ENCODE measurements around the gene DNAJC7. TPM values are rescaled to one million over a fixed set of nuclear protein-coding genes. Genes with fewer than 3 reads are reported as not detected.

The DNAJC7 gene
- total RNA-seq, 1 donor from 2014 or later = 82.0 TPM

- Histone ChIP-seq H3K36me3 (peaks cover 4% of the 10 kb centered on the region), H3K27ac (peak overlapping the region; percentile 41), H3K27me3 (ENCODE audit: low read depth) (no peaks in the 10 kb centered on the region), H3K4me1 (no peaks in the 10 kb centered on the region), H3K9me3 (no peaks in the 10 kb centered on the region), H3K4me3 (no peak overlapping the region)
- TF ChIP-seq CTCF (IDR thresholded peaks at IDR 0.05) = no peak
- no peak for ATAC-seq
- intact Hi-C loops (cut with DNase I) = no loop called here
- DNase-seq = no peak
These were observed 73.7 kb downstream of the DNAJC7 start for GRCh38 chr17:41943492-41943891.

- Histone ChIP-seq H3K36me3 (peaks cover 7% of the 10 kb centered on the region), H3K9me3 (no peaks in the 10 kb centered on the region), H3K27ac (no peak overlapping the region), H3K4me1 (no peaks in the 10 kb centered on the region), H3K4me3 (no peak overlapping the region), H3K27me3 (ENCODE audit: low read depth) (no peaks in the 10 kb centered on the region)
- TF ChIP-seq CTCF (IDR thresholded peaks at IDR 0.05) = no peak
- ATAC-seq (peak in 1 of 2 donors; percentile 11), DNase-seq (no peak)
- intact Hi-C loops (cut with DNase I) = no loop called here
These were observed 74.4 kb downstream of the DNAJC7 start for GRCh38 chr17:41942626-41943373.

GRCh38 chr17:41941168-41941567, 76.1 kb downstream of the DNAJC7 start:
- ATAC-seq (no peak), DNase-seq (no peak)
- Histone ChIP-seq H3K9me3 (no peaks in the 10 kb centered on the region), H3K4me3 (no peak overlapping the region), H3K36me3 (peaks cover 9% of the 10 kb centered on the region), H3K4me1 (no peaks in the 10 kb centered on the region), H3K27ac (no peak overlapping the region), H3K27me3 (ENCODE audit: low read depth) (no peaks in the 10 kb centered on the region)
- intact Hi-C loops (cut with DNase I) = no loop called here
- TF ChIP-seq CTCF (IDR thresholded peaks at IDR 0.05) = no peak

GRCh38 chr17:41939693-41940090, 77.5 kb downstream of the DNAJC7 start:
- Histone ChIP-seq H3K36me3 (peaks cover 12% of the 10 kb centered on the region), H3K27me3 (ENCODE audit: low read depth) (no peaks in the 10 kb centered on the region), H3K9me3 (no peaks in the 10 kb centered on the region), H3K27ac (no peak overlapping the region), H3K4me1 (no peaks in the 10 kb centered on the region), H3K4me3 (no peak overlapping the region)
- no peak for DNase-seq
- ATAC-seq = no peak
- TF ChIP-seq CTCF (IDR thresholded peaks at IDR 0.05) = no peak
- intact Hi-C loops (cut with DNase I) = no loop called here

- Histone ChIP-seq H3K9me3 (no peaks in the 10 kb centered on the region), H3K4me3 (no peak overlapping the region), H3K36me3 (peaks cover 12% of the 10 kb centered on the region), H3K4me1 (no peaks in the 10 kb centered on the region), H3K27me3 (ENCODE audit: low read depth) (no peaks in the 10 kb centered on the region), H3K27ac (no peak overlapping the region)
- DNase-seq = no peak
- TF ChIP-seq CTCF (IDR thresholded peaks at IDR 0.05) = no peak
- no peak for ATAC-seq
- intact Hi-C loops (cut with DNase I) = no loop called here
These were observed 78.1 kb downstream of the DNAJC7 start for GRCh38 chr17:41939044-41939692.
